Measurements from ENCODE around the gene CACHD1. TPM values are rescaled to one million over a fixed set of nuclear protein-coding genes. Genes with fewer than 3 reads are reported as not detected.

Gene CACHD1
- total and polyA plus RNA-seq, 8 donors: 1.4 to 22.8 (median 4.8) TPM

DNA sequence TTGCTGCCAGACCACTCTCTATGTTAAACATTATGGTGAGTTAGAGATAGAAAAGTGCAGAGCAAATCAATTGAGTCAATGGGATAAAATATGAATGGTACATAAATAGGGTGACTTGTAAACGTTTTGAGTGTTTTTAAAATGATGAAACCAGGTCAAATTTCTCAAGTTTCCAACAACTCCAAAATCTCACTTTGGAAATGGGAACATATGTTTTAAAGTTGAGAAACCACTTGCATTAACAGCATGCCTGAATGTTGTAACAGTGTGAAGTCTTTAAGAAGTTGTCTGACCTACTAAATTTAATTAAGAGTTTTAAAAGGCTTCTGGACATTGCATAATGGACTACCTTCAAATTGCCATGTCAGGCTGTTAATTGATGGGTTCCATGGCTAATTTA, 241.3 kb downstream of the CACHD1 start:
- DNase-seq: no peak
- intact Hi-C loops (cut with DNase I; ENCODE audit: low total_unique reads): no loop called here
- H3K9me3 ChIP-seq: no peaks in the 10 kb centered on the region
- H3K4me3 ChIP-seq: no peak overlapping the region
- H3K27me3 ChIP-seq: no peaks in the 10 kb centered on the region
- TF ChIP-seq POLR2AphosphoS5 (IDR thresholded peaks at IDR 0.05) (no peak), POLR2A (IDR thresholded peaks at IDR 0.05) (no peak), EP300 (IDR thresholded peaks at IDR 0.05) (no peak)
- TF ChIP-seq, protein P1, sequence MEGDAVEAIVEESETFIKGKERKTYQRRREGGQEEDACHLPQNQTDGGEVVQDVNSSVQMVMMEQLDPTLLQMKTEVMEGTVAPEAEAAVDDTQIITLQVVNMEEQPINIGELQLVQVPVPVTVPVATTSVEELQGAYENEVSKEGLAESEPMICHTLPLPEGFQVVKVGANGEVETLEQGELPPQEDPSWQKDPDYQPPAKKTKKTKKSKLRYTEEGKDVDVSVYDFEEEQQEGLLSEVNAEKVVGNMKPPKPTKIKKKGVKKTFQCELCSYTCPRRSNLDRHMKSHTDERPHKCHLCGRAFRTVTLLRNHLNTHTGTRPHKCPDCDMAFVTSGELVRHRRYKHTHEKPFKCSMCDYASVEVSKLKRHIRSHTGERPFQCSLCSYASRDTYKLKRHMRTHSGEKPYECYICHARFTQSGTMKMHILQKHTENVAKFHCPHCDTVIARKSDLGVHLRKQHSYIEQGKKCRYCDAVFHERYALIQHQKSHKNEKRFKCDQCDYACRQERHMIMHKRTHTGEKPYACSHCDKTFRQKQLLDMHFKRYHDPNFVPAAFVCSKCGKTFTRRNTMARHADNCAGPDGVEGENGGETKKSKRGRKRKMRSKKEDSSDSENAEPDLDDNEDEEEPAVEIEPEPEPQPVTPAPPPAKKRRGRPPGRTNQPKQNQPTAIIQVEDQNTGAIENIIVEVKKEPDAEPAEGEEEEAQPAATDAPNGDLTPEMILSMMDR (IDR thresholded peaks at IDR 0.05): no peak
- H3K4me1 ChIP-seq: no peaks in the 10 kb centered on the region
- no peak overlapping the region for H3K27ac ChIP-seq
- 33 to 43% (median 38%) methylated on average over 1 of the region's 1 CpG for WGBS, 5 donors
- no peaks in the 10 kb centered on the region for H3K36me3 ChIP-seq

DNA sequence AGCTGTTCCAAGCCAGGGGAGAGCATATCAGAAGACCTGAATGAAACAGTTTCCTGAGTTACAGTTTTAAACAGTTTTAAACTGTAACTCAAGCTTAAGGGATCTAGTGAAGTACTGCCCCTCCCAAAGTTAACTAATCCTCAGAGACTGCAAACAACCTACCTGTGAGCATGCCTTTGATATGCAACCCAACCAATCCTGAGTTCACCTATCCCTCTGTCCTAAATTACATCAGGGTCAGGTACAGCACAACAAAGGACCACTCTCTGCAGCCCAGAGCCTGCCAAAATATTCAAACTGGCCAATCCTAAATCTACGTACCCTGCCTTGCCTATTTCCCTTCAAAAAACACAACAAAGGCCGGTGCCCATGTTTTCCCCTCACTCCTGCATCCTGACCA, 242.1 kb downstream of the CACHD1 start:
- no peaks in the 10 kb centered on the region for H3K4me1 ChIP-seq
- intact Hi-C loops (cut with DNase I; ENCODE audit: low total_unique reads): no loop called here
- H3K9me3 ChIP-seq: no peaks in the 10 kb centered on the region
- H3K36me3 ChIP-seq: no peaks in the 10 kb centered on the region
- no peak overlapping the region for H3K4me3 ChIP-seq
- TF ChIP-seq POLR2A (IDR thresholded peaks at IDR 0.05) (no peak), POLR2AphosphoS5 (IDR thresholded peaks at IDR 0.05) (no peak), EP300 (IDR thresholded peaks at IDR 0.05) (no peak)
- TF ChIP-seq, protein P1 (IDR thresholded peaks at IDR 0.05): no peak
- DNase-seq: no peak
- 90 to 94% (median 92%) methylated on average over 2 of the region's 2 CpGs for WGBS, 5 donors
- H3K27ac ChIP-seq: no peak overlapping the region
- no peaks in the 10 kb centered on the region for H3K27me3 ChIP-seq

DNA sequence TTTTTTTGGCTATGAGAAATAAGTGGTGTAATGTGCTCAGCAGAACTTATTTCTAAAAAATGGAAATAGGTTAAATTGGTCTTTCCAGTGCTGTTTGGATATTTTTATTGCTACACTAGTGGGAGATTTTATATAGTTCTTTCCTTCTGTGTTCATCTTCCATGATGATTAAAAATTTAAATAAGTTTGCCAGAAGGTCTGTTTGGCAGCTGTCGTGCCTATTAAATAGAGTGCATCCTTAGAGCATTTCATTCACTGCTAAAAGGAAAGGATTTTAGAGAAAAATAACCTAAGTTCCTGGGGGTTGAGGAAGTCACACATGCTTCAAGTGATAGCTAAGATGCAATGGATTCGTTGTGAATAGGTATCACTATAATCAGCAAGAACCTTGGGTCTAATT, 245.3 kb downstream of the CACHD1 start:
- no peaks in the 10 kb centered on the region for H3K27me3 ChIP-seq
- 68 to 82% (median 80%) methylated on average over 2 of the region's 2 CpGs for WGBS, 5 donors
- DNase-seq: no peak

DNA sequence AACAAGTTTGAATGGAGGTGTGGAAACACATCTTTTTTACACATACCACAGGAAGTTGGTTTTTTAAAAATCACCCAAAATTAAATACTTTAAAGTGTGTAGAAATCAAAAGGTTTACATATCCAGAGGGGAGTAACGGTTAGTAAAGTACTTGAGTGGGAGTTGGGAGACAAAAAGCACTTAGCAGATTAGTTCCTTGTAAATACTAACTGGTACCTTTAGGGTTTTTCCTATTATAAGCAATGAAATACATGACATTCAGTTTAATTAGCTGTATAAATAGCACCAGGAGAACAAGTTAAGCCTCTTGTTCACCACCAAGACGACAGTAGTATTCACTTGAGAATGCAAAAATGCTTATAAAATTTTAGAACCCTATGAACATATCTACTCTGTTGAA, 251.2 kb downstream of the CACHD1 start:
- Histone ChIP-seq H3K27ac (no peak overlapping the region), H3K4me3 (no peak overlapping the region), H3K27me3 (no peaks in the 10 kb centered on the region), H3K9me3 (peaks cover 0 to 10% (median 2%) of the 10 kb centered on the region in 4 donors), H3K36me3 (no peaks in the 10 kb centered on the region), H3K4me1 (no peaks in the 10 kb centered on the region)
- WGBS, 5 donors: 70 to 87% (median 83%) methylated on average over 2 of the region's 2 CpGs
- TF ChIP-seq EP300 (IDR thresholded peaks at IDR 0.05) (no peak), POLR2AphosphoS5 (IDR thresholded peaks at IDR 0.05) (no peak), POLR2A (IDR thresholded peaks at IDR 0.05) (no peak)
- TF ChIP-seq, protein P1 (IDR thresholded peaks at IDR 0.05): no peak
- DNase-seq: no peak
- intact Hi-C loops (cut with DNase I; ENCODE audit: low total_unique reads): no loop called here

More for the DNA sequence above, 245.3 kb downstream of the CACHD1 start:
- TF ChIP-seq POLR2A (IDR thresholded peaks at IDR 0.05) (no peak), EP300 (IDR thresholded peaks at IDR 0.05) (no peak), POLR2AphosphoS5 (IDR thresholded peaks at IDR 0.05) (no peak)
- Histone ChIP-seq H3K9me3 (peaks cover 0 to 10% (median 2%) of the 10 kb centered on the region in 4 donors), H3K4me3 (no peak overlapping the region), H3K27ac (no peak overlapping the region), H3K4me1 (no peaks in the 10 kb centered on the region), H3K36me3 (no peaks in the 10 kb centered on the region)
- intact Hi-C loops (cut with DNase I; ENCODE audit: low total_unique reads): no loop called here

DNA sequence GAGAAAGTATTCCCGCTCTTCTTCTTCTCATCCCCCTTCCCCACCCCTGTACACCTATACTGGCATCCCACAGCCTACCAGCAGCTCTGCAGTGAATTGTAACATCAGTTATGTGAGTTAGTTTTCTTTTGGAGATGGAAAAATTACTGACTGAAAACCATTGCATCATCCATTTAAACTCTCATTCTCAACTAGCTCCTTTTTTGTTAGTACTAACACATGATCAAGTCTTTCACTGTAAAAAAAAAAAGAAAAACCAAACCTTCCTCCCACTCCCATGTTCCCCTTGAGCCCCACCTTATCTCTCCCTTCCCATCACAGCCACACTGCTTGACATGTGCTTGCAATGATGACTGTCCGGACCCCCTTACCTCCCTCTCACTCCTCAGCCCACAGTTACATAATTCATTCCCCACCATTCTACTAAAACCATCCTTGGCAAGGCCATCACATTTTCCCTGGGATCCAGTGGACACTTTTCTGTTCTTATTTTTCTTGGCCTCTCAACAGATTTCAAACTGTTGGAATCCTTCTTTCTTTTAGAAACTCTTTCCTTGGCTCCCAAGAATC, 251.7 kb downstream of the CACHD1 start:
- no peak for TF ChIP-seq POLR2A (IDR thresholded peaks at IDR 0.05)
- TF ChIP-seq, protein P1 (IDR thresholded peaks at IDR 0.05): no peak
- no peak for TF ChIP-seq POLR2AphosphoS5 (IDR thresholded peaks at IDR 0.05)
- no peak for TF ChIP-seq EP300 (IDR thresholded peaks at IDR 0.05)
- intact Hi-C loops (cut with DNase I; ENCODE audit: low total_unique reads): no loop called here
- H3K4me1 ChIP-seq: no peaks in the 10 kb centered on the region
- H3K9me3 ChIP-seq: peaks cover 0 to 10% (median 2%) of the 10 kb centered on the region in 4 donors
- no peaks in the 10 kb centered on the region for H3K36me3 ChIP-seq
- no peak overlapping the region for H3K27ac ChIP-seq
- no peak for DNase-seq
- H3K27me3 ChIP-seq: no peaks in the 10 kb centered on the region
- 90 to 100% (median 91%) methylated on average over 2 of the region's 2 CpGs for WGBS, 5 donors
- no peak overlapping the region for H3K4me3 ChIP-seq
